Liver (tissue), 9 donors: ENCODE results near the gene KIAA1614. TPM values are rescaled to one million over a fixed set of nuclear protein-coding genes. Genes with fewer than 3 reads are reported as not detected.

Experiments used
- DNase-seq: peaks from one replicate; pipeline ENCODE4 v3.0.0-alpha.2; 2017; ENCODE audit warnings: low spot score
- H3K27ac ChIP-seq, 2 donors: one replicate each; pipeline ENCODE4 v1.7.0; 2013; ENCODE audit warnings: inconsistent platforms in 2 of 2, low read length in 2 of 2, control low read depth in 1 of 2, low read depth in 1 of 2, mild to moderate bottlenecking in 1 of 2
- H3K27me3 ChIP-seq, 4 donors: one replicate each; pipeline versions ENCODE4 v1.6.1 to v1.7.0; 2013; ENCODE audit warnings: low read length in 3 of 4, inconsistent platforms in 1 of 4, mild to moderate bottlenecking in 1 of 4, moderate library complexity in 1 of 4; ENCODE audit not compliant: control insufficient read depth in 4 of 4, insufficient read depth in 4 of 4
- H3K36me3 ChIP-seq, 4 donors: one replicate each; pipeline versions ENCODE4 v1.6.1 to v1.7.0; 2013; ENCODE audit warnings: low read length in 3 of 4, mild to moderate bottlenecking in 3 of 4, low read depth in 1 of 4, moderate library complexity in 1 of 4; ENCODE audit not compliant: control insufficient read depth in 4 of 4, insufficient read depth in 3 of 4
- H3K4me1 ChIP-seq, 4 donors: one replicate each; pipeline versions ENCODE4 v1.6.1 to v1.7.0; 2013; ENCODE audit warnings: low read length in 3 of 4, mild to moderate bottlenecking in 3 of 4, moderate library complexity in 1 of 4; ENCODE audit not compliant: control insufficient read depth in 4 of 4, insufficient read depth in 4 of 4
- H3K4me3 ChIP-seq, 3 donors: one replicate each; pipeline versions ENCODE4 v1.6.1 to v1.7.0; 2013; ENCODE audit warnings: low read length in 3 of 3, control low read depth in 1 of 3, low read depth in 1 of 3, mild to moderate bottlenecking in 1 of 3
- H3K9ac ChIP-seq, 2 donors: one replicate each; pipeline ENCODE4 v1.7.0; 2013; ENCODE audit warnings: low read length in 2 of 2, mild to moderate bottlenecking in 2 of 2, moderate library complexity in 2 of 2, control low read depth in 1 of 2, low read depth in 1 of 2
- H3K9me3 ChIP-seq, 4 donors: one replicate each; pipeline versions ENCODE4 v1.6.1 to v1.7.0; 2013; ENCODE audit warnings: low read length in 3 of 4; ENCODE audit not compliant: control insufficient read depth in 4 of 4
- ATF3 ChIP-seq: IDR thresholded peaks from 2 replicates; pipeline ENCODE4 v1.6.1; 2016; ENCODE audit warnings: antibody characterized with exemption
- GABPA ChIP-seq, 2 donors: IDR thresholded peaks in 1 of 2; conservative IDR thresholded peaks in 1 of 2; 2 replicates each; pipeline ENCODE4 v1.6.1; 2016; ENCODE audit warnings: antibody characterized with exemption in 2 of 2, mild to moderate bottlenecking in 1 of 2, moderate library complexity in 1 of 2
- HNF4G ChIP-seq: IDR thresholded peaks from 2 replicates; pipeline ENCODE4 v1.6.1; 2016; ENCODE audit warnings: antibody characterized with exemption
- JUND ChIP-seq, 2 donors: IDR thresholded peaks; 2 replicates each; pipeline ENCODE4 v1.6.1; 2016; ENCODE audit warnings: antibody characterized with exemption in 2 of 2
- NR2F2 ChIP-seq: IDR thresholded peaks from 2 replicates; pipeline ENCODE4 v1.6.1; 2016; ENCODE audit warnings: antibody characterized with exemption
- RAD21 ChIP-seq, 2 donors: IDR thresholded peaks; 2 replicates each; pipeline ENCODE4 v1.6.1; 2016; ENCODE audit warnings: antibody characterized with exemption in 2 of 2, mild to moderate bottlenecking in 2 of 2
- YY1 ChIP-seq: IDR thresholded peaks from 2 replicates; pipeline ENCODE4 v1.6.1; 2016; ENCODE audit warnings: antibody characterized with exemption, mild to moderate bottlenecking
- WGBS: extraction: QIAGEN DNeasy Blood & Tissue Kit; methylation state at CpG from one replicate; pipeline ENCODE4 v1.1.7; 2013; 5-methylcytosine and 5-hydroxymethylcytosine counted together
- polyA plus RNA-seq, 2 donors: library from polyadenylated mRNA; stranded (reverse) in 1 of 2; unstranded in 1 of 2; fragments of 200-250 nt in 1 of 2; fragments of >200 nt in 1 of 2; fragmentation: Nextera tagmentation in 1 of 2; extraction: Ambion mirVana in 1 of 2; gene quantifications; one replicate each; pipeline versions ENCODE4 v1.2.1 to v1.2.3, GENCODE V29; 2013 to 2015
- total RNA-seq, 2 donors: library from RNA; depleted of rRNA; stranded (reverse); fragments of >200 nt; gene quantifications; one replicate each; pipeline ENCODE4 v1.2.3, GENCODE V29; 2014
- TF ChIP-seq, protein P1 (sequence below): IDR thresholded peaks from 2 replicates; pipeline ENCODE4 v1.6.1; 2016; ENCODE audit warnings: antibody characterized with exemption
- TF ChIP-seq, protein P2 (sequence below): fragments of 150-350 bp; IDR thresholded peaks from 2 replicates; pipeline ENCODE4 v1.5.1; 2017; ENCODE audit warnings: improper control_type of control experiment, low read depth, low read length; ENCODE audit not compliant: missing input control
- donor health status: healthy.
- donor health status: healthy.
- donor health status: healthy.
- donor health status: healthy.
- donor health status: healthy.

The KIAA1614 gene
- total and polyA plus RNA-seq, 4 donors = 0.21 to 1.1 (median 0.40) TPM

DNA sequence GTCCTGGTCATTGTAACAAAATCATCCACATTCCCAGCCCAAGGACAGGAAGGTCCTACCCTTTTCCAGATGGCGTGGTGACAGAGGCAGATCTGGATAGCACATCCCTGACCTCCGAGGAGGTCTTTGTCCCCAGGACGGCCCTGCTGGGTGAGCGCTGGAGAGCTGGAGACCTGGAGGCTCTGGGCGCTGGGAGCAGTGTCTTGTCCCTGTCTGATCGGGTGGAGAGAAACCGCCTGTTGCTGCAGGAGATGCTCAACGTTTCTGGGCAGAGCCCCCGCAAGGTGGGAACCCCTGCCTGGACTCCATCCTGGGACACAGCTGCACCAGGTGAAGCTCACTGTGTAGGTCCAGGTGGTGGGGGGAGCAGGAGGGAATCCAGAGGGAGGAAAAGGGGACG is 4.1 kb downstream of the KIAA1614 start:
- Histone ChIP-seq H3K4me1 (peaks cover 3 to 13% (median 7%) of the 10 kb centered on the region in 4 donors), H3K9me3 (no peaks in the 10 kb centered on the region), H3K27ac (no peak overlapping the region), H3K27me3 (peaks cover 0 to 2% (median 0%) of the 10 kb centered on the region in 4 donors), H3K36me3 (no peaks in the 10 kb centered on the region), H3K4me3 (no peak overlapping the region), H3K9ac (no peak overlapping the region)
- no peak for TF ChIP-seq JUND (IDR thresholded peaks at IDR 0.05)
- TF ChIP-seq NR2F2 = no peak
- TF ChIP-seq, protein P1, sequence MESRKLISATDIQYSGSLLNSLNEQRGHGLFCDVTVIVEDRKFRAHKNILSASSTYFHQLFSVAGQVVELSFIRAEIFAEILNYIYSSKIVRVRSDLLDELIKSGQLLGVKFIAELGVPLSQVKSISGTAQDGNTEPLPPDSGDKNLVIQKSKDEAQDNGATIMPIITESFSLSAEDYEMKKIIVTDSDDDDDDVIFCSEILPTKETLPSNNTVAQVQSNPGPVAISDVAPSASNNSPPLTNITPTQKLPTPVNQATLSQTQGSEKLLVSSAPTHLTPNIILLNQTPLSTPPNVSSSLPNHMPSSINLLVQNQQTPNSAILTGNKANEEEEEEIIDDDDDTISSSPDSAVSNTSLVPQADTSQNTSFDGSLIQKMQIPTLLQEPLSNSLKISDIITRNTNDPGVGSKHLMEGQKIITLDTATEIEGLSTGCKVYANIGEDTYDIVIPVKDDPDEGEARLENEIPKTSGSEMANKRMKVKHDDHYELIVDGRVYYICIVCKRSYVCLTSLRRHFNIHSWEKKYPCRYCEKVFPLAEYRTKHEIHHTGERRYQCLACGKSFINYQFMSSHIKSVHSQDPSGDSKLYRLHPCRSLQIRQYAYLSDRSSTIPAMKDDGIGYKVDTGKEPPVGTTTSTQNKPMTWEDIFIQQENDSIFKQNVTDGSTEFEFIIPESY = no peak
- TF ChIP-seq, protein P2, sequence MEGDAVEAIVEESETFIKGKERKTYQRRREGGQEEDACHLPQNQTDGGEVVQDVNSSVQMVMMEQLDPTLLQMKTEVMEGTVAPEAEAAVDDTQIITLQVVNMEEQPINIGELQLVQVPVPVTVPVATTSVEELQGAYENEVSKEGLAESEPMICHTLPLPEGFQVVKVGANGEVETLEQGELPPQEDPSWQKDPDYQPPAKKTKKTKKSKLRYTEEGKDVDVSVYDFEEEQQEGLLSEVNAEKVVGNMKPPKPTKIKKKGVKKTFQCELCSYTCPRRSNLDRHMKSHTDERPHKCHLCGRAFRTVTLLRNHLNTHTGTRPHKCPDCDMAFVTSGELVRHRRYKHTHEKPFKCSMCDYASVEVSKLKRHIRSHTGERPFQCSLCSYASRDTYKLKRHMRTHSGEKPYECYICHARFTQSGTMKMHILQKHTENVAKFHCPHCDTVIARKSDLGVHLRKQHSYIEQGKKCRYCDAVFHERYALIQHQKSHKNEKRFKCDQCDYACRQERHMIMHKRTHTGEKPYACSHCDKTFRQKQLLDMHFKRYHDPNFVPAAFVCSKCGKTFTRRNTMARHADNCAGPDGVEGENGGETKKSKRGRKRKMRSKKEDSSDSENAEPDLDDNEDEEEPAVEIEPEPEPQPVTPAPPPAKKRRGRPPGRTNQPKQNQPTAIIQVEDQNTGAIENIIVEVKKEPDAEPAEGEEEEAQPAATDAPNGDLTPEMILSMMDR = no peak
- WGBS = 87% methylated on average over 10 of the region's 10 CpGs
- no peak for DNase-seq

- no peaks in the 10 kb centered on the region for H3K36me3 ChIP-seq
- peaks cover 0 to 2% (median 0%) of the 10 kb centered on the region in 4 donors for H3K27me3 ChIP-seq
- no peaks in the 10 kb centered on the region for H3K9me3 ChIP-seq
- H3K4me3 ChIP-seq = no peak overlapping the region
- TF ChIP-seq YY1 (no peak), GABPA (IDR thresholded peaks at IDR 0.05 in 1 of 2, conservative IDR thresholded peaks at IDR 0.05 in 1 of 2) (no peak)
- H3K27ac ChIP-seq = no peak overlapping the region
- 88% methylated on average over 12 of the region's 12 CpGs for WGBS
- DNase-seq = no peak
- H3K4me1 ChIP-seq = peaks cover 0 to 6% (median 3%) of the 10 kb centered on the region in 4 donors
- no peak overlapping the region for H3K9ac ChIP-seq
Measured at GRCh38 chr1:180917306-180918065, 4.8 kb downstream of the KIAA1614 start.

GRCh38 chr1:180918519-180918918 is 5.8 kb downstream of the KIAA1614 start:
- H3K27ac ChIP-seq = no peak overlapping the region
- H3K4me1 ChIP-seq = no peaks in the 10 kb centered on the region
- no peak overlapping the region for H3K9ac ChIP-seq
- no peaks in the 10 kb centered on the region for H3K36me3 ChIP-seq
- no peaks in the 10 kb centered on the region for H3K9me3 ChIP-seq
- TF ChIP-seq ATF3 (no peak), HNF4G (no peak), RAD21 (IDR thresholded peaks at IDR 0.05) (no peak)
- TF ChIP-seq, protein P1 = no peak
- WGBS = 86% methylated on average over 10 of the region's 10 CpGs
- H3K4me3 ChIP-seq = no peak overlapping the region
- H3K27me3 ChIP-seq = peaks cover 0 to 2% (median 0%) of the 10 kb centered on the region in 4 donors
- DNase-seq = no peak
